ENCODE data around the gene HGFAC.

DNA sequence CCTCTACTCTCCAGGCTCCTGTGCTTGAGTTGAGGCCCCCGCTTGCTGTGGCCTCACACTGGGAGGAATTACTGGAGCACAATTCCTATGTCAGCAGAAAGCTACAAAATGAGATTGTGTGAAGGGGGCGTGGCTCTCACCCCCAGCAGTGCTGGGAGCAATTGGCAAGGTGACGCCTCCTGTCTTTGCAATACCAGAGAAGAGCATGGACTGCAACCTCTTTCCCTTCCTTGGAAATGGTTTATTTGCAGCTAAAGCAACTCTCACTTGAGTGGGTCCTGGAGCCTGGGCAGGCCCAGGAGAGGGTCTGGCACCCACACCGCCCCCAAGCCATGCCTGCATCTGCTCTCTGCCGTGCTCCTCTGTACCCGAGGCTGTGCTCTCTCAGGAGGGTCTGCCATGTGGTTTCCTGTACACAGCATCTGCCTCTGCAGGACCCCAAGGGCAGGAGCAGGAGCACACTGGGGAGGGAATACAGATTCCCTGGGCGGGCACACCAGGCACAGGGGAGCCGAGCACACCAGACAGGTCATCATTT is 32.9 kb upstream of the HGFAC start:
- TF ChIP-seq CTCF (conservative IDR thresholded peaks at IDR 0.05; ENCODE audit: low read depth, low read length): no peak
- no peak for TF ChIP-seq EZH2 (IDR thresholded peaks at IDR 0.05; ENCODE audit: low read length, unreplicated experiment)
- no peak for TF ChIP-seq EZH2phosphoT487 (IDR thresholded peaks at IDR 0.05; ENCODE audit: borderline replicate concordance, low read length)
